ENCODE data around the gene KIF16B.

DNA sequence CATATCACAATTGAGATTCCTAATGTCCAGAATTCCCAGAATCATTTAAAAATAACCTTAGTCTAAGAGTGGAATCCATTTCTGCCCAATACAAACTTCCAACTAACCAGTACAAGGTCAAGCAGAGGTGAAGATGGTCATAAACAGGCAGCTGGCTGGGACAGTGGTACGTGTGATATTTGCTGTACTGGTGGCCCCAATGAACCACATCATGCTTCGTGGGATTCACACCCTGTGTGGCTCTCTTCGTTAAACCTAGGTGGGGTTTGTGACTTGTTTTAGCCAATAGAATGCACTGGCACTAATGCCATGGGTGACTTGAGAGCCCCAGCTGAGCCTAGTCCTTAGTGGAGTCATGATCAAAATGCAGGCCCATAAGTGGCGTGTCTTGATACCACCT is 286.6 kb downstream of the KIF16B start:
- TF ChIP-seq, protein P1, sequence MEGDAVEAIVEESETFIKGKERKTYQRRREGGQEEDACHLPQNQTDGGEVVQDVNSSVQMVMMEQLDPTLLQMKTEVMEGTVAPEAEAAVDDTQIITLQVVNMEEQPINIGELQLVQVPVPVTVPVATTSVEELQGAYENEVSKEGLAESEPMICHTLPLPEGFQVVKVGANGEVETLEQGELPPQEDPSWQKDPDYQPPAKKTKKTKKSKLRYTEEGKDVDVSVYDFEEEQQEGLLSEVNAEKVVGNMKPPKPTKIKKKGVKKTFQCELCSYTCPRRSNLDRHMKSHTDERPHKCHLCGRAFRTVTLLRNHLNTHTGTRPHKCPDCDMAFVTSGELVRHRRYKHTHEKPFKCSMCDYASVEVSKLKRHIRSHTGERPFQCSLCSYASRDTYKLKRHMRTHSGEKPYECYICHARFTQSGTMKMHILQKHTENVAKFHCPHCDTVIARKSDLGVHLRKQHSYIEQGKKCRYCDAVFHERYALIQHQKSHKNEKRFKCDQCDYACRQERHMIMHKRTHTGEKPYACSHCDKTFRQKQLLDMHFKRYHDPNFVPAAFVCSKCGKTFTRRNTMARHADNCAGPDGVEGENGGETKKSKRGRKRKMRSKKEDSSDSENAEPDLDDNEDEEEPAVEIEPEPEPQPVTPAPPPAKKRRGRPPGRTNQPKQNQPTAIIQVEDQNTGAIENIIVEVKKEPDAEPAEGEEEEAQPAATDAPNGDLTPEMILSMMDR (conservative IDR thresholded peaks at IDR 0.05) = no peak
- no peak for TF ChIP-seq ZFX (IDR thresholded peaks at IDR 0.05)

All from C4-2B (cell line).